MM.1S (cell line): ENCODE data around the gene NDUFB10.

Experiments used
- CTCF ChIP-seq: fragments of 300-600 bp; sonication (generic); IDR thresholded peaks from 2 replicates; pipeline ENCODE4 v1.5.1; 2016; ENCODE audit warnings: antibody characterized with exemption, low read length, mixed read lengths
- EZH2 ChIP-seq: fragments of 300-600 bp; sonication (generic); optimal IDR thresholded peaks from 2 replicates; pipeline ENCODE3; 2017; ENCODE audit warnings: low read depth, mild to moderate bottlenecking, antibody characterized with exemption, low read length, mixed read lengths
- EZH2phosphoT487 ChIP-seq: fragments of 300-600 bp; sonication (generic); IDR thresholded peaks from 2 replicates; pipeline ENCODE4 v1.6.1; 2018; ENCODE audit warnings: antibody characterized with exemption, low read length

DNA sequence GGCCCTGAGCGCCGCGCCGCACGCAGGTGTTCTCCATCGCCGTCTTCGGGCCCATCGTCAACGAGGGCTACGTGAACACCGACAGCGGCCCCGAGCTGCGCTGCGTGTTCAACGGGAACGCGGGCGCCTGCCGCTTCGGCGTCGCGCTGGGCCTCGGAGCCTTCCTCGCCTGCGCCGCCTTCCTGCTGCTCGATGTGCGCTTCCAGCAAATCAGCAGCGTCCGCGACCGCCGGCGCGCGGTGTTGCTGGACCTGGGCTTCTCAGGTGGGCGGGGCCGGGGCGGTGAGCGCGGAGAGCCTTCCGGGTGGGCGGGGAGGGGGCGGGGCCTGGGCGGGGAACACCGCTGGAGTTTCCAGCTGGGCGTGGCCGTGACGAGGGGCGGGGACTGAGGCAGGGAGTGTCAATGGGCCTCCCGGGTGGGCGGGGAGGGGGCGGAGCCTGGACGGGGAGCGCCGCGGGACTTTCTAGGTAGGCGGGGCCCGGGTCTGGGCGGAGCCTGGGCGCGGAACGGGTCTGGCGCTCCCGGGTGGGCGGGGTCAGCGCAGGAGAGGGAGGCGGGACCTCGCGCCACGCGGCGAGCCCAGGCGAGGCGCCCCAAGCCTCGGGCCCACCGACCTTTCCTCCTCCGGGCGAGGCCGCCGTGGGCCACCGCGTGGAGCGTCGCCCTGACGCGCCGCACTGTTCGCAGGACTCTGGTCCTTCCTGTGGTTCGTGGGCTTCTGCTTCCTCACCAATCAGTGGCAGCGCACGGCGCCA, 32.8 kb downstream of the NDUFB10 start:
- TF ChIP-seq CTCF (no peak), EZH2 (no peak), EZH2phosphoT487 (no peak)
